ENCODE measurements around the gene DCUN1D3.

- TF ChIP-seq CTCF (IDR thresholded peaks at IDR 0.05; ENCODE audit: poor library complexity) (no peak), EZH2phosphoT487 (IDR thresholded peaks at IDR 0.05; ENCODE audit: low read depth, severe bottlenecking, unreplicated experiment) (no peak), EZH2 (IDR thresholded peaks at IDR 0.05; ENCODE audit: borderline replicate concordance) (no peak)
Observed at GRCh38 chr16:20948444-20948843, 48.3 kb upstream of the DCUN1D3 start.

Measured in hepatocyte (in vitro differentiated cells).